ENCODE measurements around the gene SIRT3. TPM values are rescaled to one million over a fixed set of nuclear protein-coding genes. Genes with fewer than 3 reads are reported as not detected.

Gene SIRT3
- total and polyA plus RNA-seq, 7 experiments from 2014 or later = 9.9 to 34.8 (median 23.8) TPM

GRCh38 chr11:213111-213510 is 23.0 kb downstream of the SIRT3 start:
- Histone ChIP-seq H3K4me1 (ENCODE audit: control insufficient read depth in 2 of 2, insufficient read depth in 2 of 2, low read length in 2 of 2) (peaks cover 5 to 17% of the 10 kb centered on the region in 2 donors), H3K27ac (ENCODE audit: low read depth, low read length) (peak overlapping the region; percentile 23), H3K4me3 (ENCODE audit: low read length) (no peak overlapping the region), H3K9me3 (ENCODE audit: control insufficient read depth in 2 of 3, low read length in 3 of 3) (no peaks in the 10 kb centered on the region), H3K36me3 (ENCODE audit: control insufficient read depth in 2 of 3, insufficient read depth in 3 of 3, low read length in 3 of 3) (peaks cover 23 to 69% (median 42%) of the 10 kb centered on the region in 3 experiments), H3K27me3 (ENCODE audit: control insufficient read depth in 2 of 2, insufficient read depth in 2 of 2, low read length in 2 of 2) (no peaks in the 10 kb centered on the region)
- intact Hi-C loops (cut with micrococcal nuclease) = no loop called here
- H3K4me1 Mint-ChIP-seq = peaks cover 0 to 36% (median 14%) of the 10 kb centered on the region in 7 donors
- DNase-seq (peak in 1 of 9 donors; percentile 4), ATAC-seq (no peak)
- no peaks in the 10 kb centered on the region for H3K27me3 Mint-ChIP-seq
- CTCF ChIA-PET = interaction anchor here (0.6 kb wide), 1 partner anchor 37 kb away, joined by 3 read pairs; no protein-coding TSS in a partner anchor
- H3K9me3 Mint-ChIP-seq = peaks cover 0 to 2% (median 0%) of the 10 kb centered on the region in 11 donors
- peak overlapping the region in 1 of 10 donors; percentile 45 for H3K4me3 Mint-ChIP-seq
- POLR2A ChIA-PET = no interaction called here
- peak overlapping the region in 4 of 9 donors; percentile 37 to 73 (median 46) for H3K27ac Mint-ChIP-seq
- H3K36me3 Mint-ChIP-seq = peaks cover 4 to 32% (median 9%) of the 10 kb centered on the region in 5 donors

DNA sequence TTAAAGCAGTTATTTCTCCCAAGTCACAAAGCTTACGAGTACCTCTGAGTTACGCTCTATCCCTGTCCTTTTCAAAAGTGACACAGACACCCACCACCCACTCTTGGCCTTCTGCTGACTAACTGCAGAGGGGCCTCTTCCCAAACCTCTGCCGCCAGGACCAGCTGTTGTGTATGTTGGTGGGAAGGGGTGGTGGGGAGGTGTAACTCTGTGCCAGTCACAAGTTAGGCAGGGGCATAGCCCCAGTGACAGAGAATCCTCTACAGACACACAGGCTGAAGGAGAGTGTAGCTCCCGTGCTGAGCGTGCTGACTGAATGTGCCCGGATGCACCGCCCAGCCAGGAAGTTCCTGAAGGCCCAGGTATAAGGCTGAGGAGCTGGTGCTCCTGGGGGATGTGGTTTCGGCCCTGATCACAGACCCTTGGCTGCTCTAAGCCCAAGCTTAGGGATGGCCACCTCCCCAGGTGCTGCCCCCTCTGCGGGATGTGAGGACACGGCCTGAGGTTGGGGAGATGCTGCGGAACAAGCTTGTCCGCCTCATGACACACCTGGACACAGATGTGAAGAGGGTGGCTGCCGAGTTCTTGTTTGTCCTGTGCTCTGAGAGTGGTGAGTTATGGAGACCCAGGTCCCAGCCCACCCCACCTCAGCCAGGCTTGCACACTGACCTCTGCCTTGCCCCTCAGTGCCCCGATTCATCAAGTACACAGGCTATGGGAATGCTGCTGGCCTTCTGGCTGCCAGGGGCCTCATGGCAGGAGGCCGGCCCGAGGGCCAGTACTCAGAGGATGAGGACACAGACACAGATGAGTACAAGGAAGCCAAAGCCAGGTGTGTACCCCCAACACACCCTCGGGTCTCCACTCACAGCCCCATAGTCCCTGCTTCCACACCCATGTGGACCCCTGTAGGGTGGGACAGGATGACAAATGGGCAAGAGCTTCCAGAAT is 23.7 kb downstream of the SIRT3 start:
- Histone ChIP-seq H3K4me3 (ENCODE audit: low read length) (no peak overlapping the region), H3K4me1 (ENCODE audit: control insufficient read depth in 2 of 2, insufficient read depth in 2 of 2, low read length in 2 of 2) (peaks cover 5 to 17% of the 10 kb centered on the region in 2 donors), H3K27ac (ENCODE audit: low read depth, low read length) (peak overlapping the region; percentile 23), H3K9me3 (ENCODE audit: control insufficient read depth in 2 of 3, low read length in 3 of 3) (no peaks in the 10 kb centered on the region), H3K36me3 (ENCODE audit: control insufficient read depth in 2 of 3, insufficient read depth in 3 of 3, low read length in 3 of 3) (peaks cover 23 to 69% (median 42%) of the 10 kb centered on the region in 3 experiments), H3K27me3 (ENCODE audit: control insufficient read depth in 2 of 2, insufficient read depth in 2 of 2, low read length in 2 of 2) (no peaks in the 10 kb centered on the region)
- Mint-ChIP-seq H3K27ac (peak overlapping the region in 1 of 9 donors; percentile 14), H3K27me3 (no peaks in the 10 kb centered on the region), H3K9me3 (peaks cover 0 to 4% (median 0%) of the 10 kb centered on the region in 11 donors), H3K4me1 (peaks cover 0 to 31% (median 14%) of the 10 kb centered on the region in 7 donors), H3K36me3 (peaks cover 4 to 29% (median 9%) of the 10 kb centered on the region in 5 donors), H3K4me3 (no peak overlapping the region)
- POLR2A ChIA-PET = interaction anchor here (0.6 to 1.1 kb wide), 3 partner anchors 9 to 23 kb away, joined by 3 to 4 read pairs (median 4); no protein-coding TSS in a partner anchor
- intact Hi-C loops (cut with micrococcal nuclease) = no loop called here
- CTCF ChIA-PET = interaction anchor here (0.6 kb wide), 2 partner anchors 20 to 38 kb away, joined by 3 read pairs; no protein-coding TSS in a partner anchor
- ATAC-seq = no peak
- peak in 1 of 9 donors; percentile 7 for DNase-seq

- peaks cover 4 to 29% (median 9%) of the 10 kb centered on the region in 5 donors for H3K36me3 Mint-ChIP-seq
- H3K27me3 Mint-ChIP-seq = no peaks in the 10 kb centered on the region
- ATAC-seq = no peak
- Histone ChIP-seq H3K4me1 (ENCODE audit: control insufficient read depth in 2 of 2, insufficient read depth in 2 of 2, low read length in 2 of 2) (peaks cover 5 to 17% of the 10 kb centered on the region in 2 donors), H3K9me3 (ENCODE audit: control insufficient read depth in 2 of 3, low read length in 3 of 3) (no peaks in the 10 kb centered on the region), H3K36me3 (ENCODE audit: control insufficient read depth in 2 of 3, insufficient read depth in 3 of 3, low read length in 3 of 3) (peaks cover 23 to 73% (median 42%) of the 10 kb centered on the region in 3 experiments), H3K27me3 (ENCODE audit: control insufficient read depth in 2 of 2, insufficient read depth in 2 of 2, low read length in 2 of 2) (no peaks in the 10 kb centered on the region), H3K4me3 (ENCODE audit: low read length) (no peak overlapping the region), H3K27ac (ENCODE audit: low read depth, low read length) (peak overlapping the region; percentile 32)
- H3K4me3 Mint-ChIP-seq = peak overlapping the region in 2 of 10 donors; percentile 18 to 96
- CTCF ChIA-PET = interaction anchor here (0.6 kb wide), 1 partner anchor 21 kb away, joined by 3 read pairs; no protein-coding TSS in a partner anchor
- peaks cover 0 to 31% (median 14%) of the 10 kb centered on the region in 7 donors for H3K4me1 Mint-ChIP-seq
- H3K9me3 Mint-ChIP-seq = peaks cover 0 to 4% (median 0%) of the 10 kb centered on the region in 11 donors
- POLR2A ChIA-PET = interaction anchor here (0.8 to 1.1 kb wide), 2 partner anchors 9 to 23 kb away, joined by 4 read pairs; no protein-coding TSS in a partner anchor
- intact Hi-C loops (cut with micrococcal nuclease) = no loop called here
- no peak for DNase-seq
- H3K27ac Mint-ChIP-seq = peak overlapping the region in 5 of 9 donors; percentile 34 to 77 (median 63)
Observed at GRCh38 chr11:211741-212140, 24.4 kb downstream of the SIRT3 start.

DNA sequence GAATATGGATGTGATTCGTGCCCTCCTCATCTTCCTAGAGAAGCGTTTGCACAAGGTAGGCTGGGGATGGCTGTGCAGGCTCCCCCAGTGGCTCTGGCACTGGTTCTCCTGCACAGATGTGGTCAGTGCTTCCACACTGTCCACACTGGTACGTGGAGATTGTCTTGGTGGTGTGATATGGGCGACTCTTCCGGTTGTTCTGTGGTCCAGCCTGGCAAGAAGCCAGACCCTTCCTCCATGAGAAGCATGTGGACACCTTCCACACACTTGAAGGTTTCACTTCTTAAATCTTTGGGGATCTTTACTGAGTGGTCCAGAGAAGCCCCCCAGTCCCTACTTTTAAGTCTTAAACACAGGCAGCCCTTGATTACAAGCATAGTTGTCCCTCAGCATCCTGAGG is 24.8 kb downstream of the SIRT3 start:
- peaks cover 0 to 32% (median 16%) of the 10 kb centered on the region in 7 donors for H3K4me1 Mint-ChIP-seq
- no peak for ATAC-seq

GRCh38 chr11:210803-211180 is 25.4 kb downstream of the SIRT3 start:
- H3K9me3 ChIP-seq (ENCODE audit: control insufficient read depth in 2 of 3, low read length in 3 of 3) = no peaks in the 10 kb centered on the region
- peaks cover 14 to 24% of the 10 kb centered on the region in 2 donors for H3K4me1 ChIP-seq (ENCODE audit: control insufficient read depth in 2 of 2, insufficient read depth in 2 of 2, low read length in 2 of 2)
- H3K27ac ChIP-seq (ENCODE audit: low read depth, low read length) = peak overlapping the region; percentile 32
- CTCF ChIA-PET = interaction anchor here (0.5 kb wide), 1 partner anchor 125 kb away, joined by 3 read pairs; no protein-coding TSS in a partner anchor
- POLR2A ChIA-PET = no interaction called here
- Mint-ChIP-seq H3K36me3 (peaks cover 4 to 29% (median 9%) of the 10 kb centered on the region in 5 donors), H3K4me3 (peak overlapping the region in 6 of 10 donors; percentile 18 to 96 (median 62)), H3K4me1 (peaks cover 0 to 37% (median 21%) of the 10 kb centered on the region in 7 donors), H3K27me3 (no peaks in the 10 kb centered on the region), H3K9me3 (peaks cover 0 to 4% (median 0%) of the 10 kb centered on the region in 11 donors), H3K27ac (peak overlapping the region in 5 of 9 donors; percentile 29 to 99 (median 34))
- no peak overlapping the region for H3K4me3 ChIP-seq (ENCODE audit: low read length)
- peak in 1 of 9 donors; percentile 6 for DNase-seq
- intact Hi-C loops (cut with micrococcal nuclease) = no loop called here
- no peaks in the 10 kb centered on the region for H3K27me3 ChIP-seq (ENCODE audit: control insufficient read depth in 2 of 2, insufficient read depth in 2 of 2, low read length in 2 of 2)
- peaks cover 23 to 68% (median 42%) of the 10 kb centered on the region in 3 experiments for H3K36me3 ChIP-seq (ENCODE audit: control insufficient read depth in 2 of 3, insufficient read depth in 3 of 3, low read length in 3 of 3)
- ATAC-seq = no peak

More for the DNA sequence above, 24.8 kb downstream of the SIRT3 start:
- Histone ChIP-seq H3K27me3 (ENCODE audit: control insufficient read depth in 2 of 2, insufficient read depth in 2 of 2, low read length in 2 of 2) (no peaks in the 10 kb centered on the region), H3K36me3 (ENCODE audit: control insufficient read depth in 2 of 3, insufficient read depth in 3 of 3, low read length in 3 of 3) (peaks cover 23 to 71% (median 42%) of the 10 kb centered on the region in 3 experiments), H3K4me3 (ENCODE audit: low read length) (no peak overlapping the region), H3K9me3 (ENCODE audit: control insufficient read depth in 2 of 3, low read length in 3 of 3) (no peaks in the 10 kb centered on the region), H3K27ac (ENCODE audit: low read depth, low read length) (peak overlapping the region; percentile 32), H3K4me1 (ENCODE audit: control insufficient read depth in 2 of 2, insufficient read depth in 2 of 2, low read length in 2 of 2) (peaks cover 9 to 19% of the 10 kb centered on the region in 2 donors)
- Mint-ChIP-seq H3K27me3 (no peaks in the 10 kb centered on the region), H3K9me3 (peaks cover 0 to 4% (median 0%) of the 10 kb centered on the region in 11 donors), H3K27ac (peak overlapping the region in 7 of 9 donors; percentile 28 to 77 (median 59)), H3K4me3 (peak overlapping the region in 8 of 10 donors; percentile 18 to 96 (median 60)), H3K36me3 (peaks cover 4 to 29% (median 9%) of the 10 kb centered on the region in 5 donors)
- intact Hi-C loops (cut with micrococcal nuclease) = no loop called here
- POLR2A ChIA-PET = interaction anchor here (0.8 to 1.1 kb wide), 2 partner anchors 8 to 24 kb away, joined by 4 read pairs; no protein-coding TSS in a partner anchor
- DNase-seq = no peak
- CTCF ChIA-PET = no interaction called here
